IMR-90 (cell line): Measurements from ENCODE around the gene CERT1. TPM values are rescaled to one million over a fixed set of nuclear protein-coding genes. Genes with fewer than 3 reads are reported as not detected.
A peak's percentile ranks its signal among the peaks of the same experiment; 100 is the strongest.

Experiments
- ATAC-seq: fragments of 200-7000 bp; cut with Tn5 transposase; 2 replicates; pipeline ENCODE4 v1.9.1; 2020; ENCODE audit warnings: low read depth, mild to moderate bottlenecking, moderate library complexity
- BruUV-seq: library from RNA; stranded (reverse); fragments of 400-500 nt; replicated peaks from 2 replicates; lab custom pipeline; 2021; lab: Mats Ljungman, UMichigan
- CTCF ChIA-PET: fragments of 300-600 bp; formaldehyde crosslinking; extraction: SDS; loops from one replicate; lab custom pipeline; 2021; ENCODE audit warnings: antibody characterized with exemption; lab: Yijun Ruan, JAX
- POLR2A ChIA-PET: fragments of 300-600 bp; sonication (Branson Sonifier 250); formaldehyde crosslinking; loops from one replicate; lab custom pipeline; 2022; ENCODE audit warnings: antibody characterized with exemption; ENCODE audit not compliant: unreplicated experiment; lab: Charles Lee
- DNase-seq: peaks from one replicate; pipeline ENCODE4 v3.0.0; 2013
- H2AFZ ChIP-seq: replicated peaks from 2 replicates; pipeline ENCODE3; 2013; ENCODE audit warnings: low read length, mild to moderate bottlenecking; ENCODE audit not compliant: poor library complexity
- H2AK5ac ChIP-seq: 2 replicates; pipeline ENCODE4 v1.6.1; 2013; ENCODE audit warnings: low read depth, low read length, inconsistent platforms
- H2AK9ac ChIP-seq: replicated peaks from 2 replicates; pipeline ENCODE3; 2013; ENCODE audit warnings: mild to moderate bottlenecking, low read depth, low read length, moderate library complexity; ENCODE audit not compliant: poor library complexity
- H2BK120ac ChIP-seq: 2 replicates; pipeline ENCODE4 v1.6.1; 2013; ENCODE audit warnings: low read depth, low read length, inconsistent platforms
- H2BK15ac ChIP-seq: 3 replicates; pipeline ENCODE4 v1.6.1; 2013; ENCODE audit warnings: low read depth, low read length, inconsistent platforms
- H2BK20ac ChIP-seq: 2 replicates; pipeline ENCODE4 v1.6.1; 2013; ENCODE audit warnings: low read depth, mild to moderate bottlenecking, inconsistent platforms, low read length, moderate library complexity
- H2BK5ac ChIP-seq: 2 replicates; pipeline ENCODE4 v1.6.1; 2013; ENCODE audit warnings: mild to moderate bottlenecking, low read depth, low read length, inconsistent platforms; ENCODE audit not compliant: poor library complexity, severe bottlenecking
- H3K14ac ChIP-seq: replicated peaks from 2 replicates; pipeline ENCODE4 v1.6.1; 2013; ENCODE audit warnings: low read depth, low read length, inconsistent platforms
- H3K18ac ChIP-seq: 2 replicates; pipeline ENCODE4 v1.6.1; 2013; ENCODE audit warnings: low read depth, low read length, control low read depth
- H3K23ac ChIP-seq: 2 replicates; pipeline ENCODE4 v1.6.1; 2013; ENCODE audit warnings: low read depth, low read length, inconsistent platforms
- H3K27ac ChIP-seq: 2 replicates; pipeline ENCODE4 v1.5.1; 2013; ENCODE audit warnings: mild to moderate bottlenecking, control low read depth, low read length; ENCODE audit not compliant: insufficient read depth
- H3K27me3 ChIP-seq: 2 replicates; pipeline ENCODE4 v1.6.1; 2013; ENCODE audit warnings: low read length; ENCODE audit not compliant: control insufficient read depth, insufficient read depth
- H3K36me3 ChIP-seq: 2 replicates; pipeline ENCODE4 v1.6.1; 2013; ENCODE audit warnings: low read length, mixed read lengths; ENCODE audit not compliant: control insufficient read depth, insufficient read depth
- H3K4ac ChIP-seq: 2 replicates; pipeline ENCODE4 v1.6.1; 2013; ENCODE audit warnings: low read depth, low read length, inconsistent platforms
- H3K4me1 ChIP-seq: 2 replicates; pipeline ENCODE4 v1.6.1; 2013; ENCODE audit warnings: low read length, mixed read lengths; ENCODE audit not compliant: control insufficient read depth, insufficient read depth
- H3K4me2 ChIP-seq: 2 replicates; pipeline ENCODE4 v1.6.1; 2013; ENCODE audit warnings: low read depth, mild to moderate bottlenecking, control low read depth, low read length, moderate library complexity
- H3K4me3 ChIP-seq: 2 replicates; pipeline ENCODE4 v1.5.1; 2013; ENCODE audit warnings: low read depth, mild to moderate bottlenecking, control low read depth, low read length, moderate library complexity; ENCODE audit not compliant: insufficient read depth
- H3K56ac ChIP-seq: 2 replicates; pipeline ENCODE4 v1.6.1; 2013; ENCODE audit warnings: low read length, inconsistent platforms; ENCODE audit not compliant: insufficient read depth; ENCODE audit errors: extremely low read depth
- H3K79me1 ChIP-seq, 2 experiments: 2 replicates each; pipeline ENCODE4 v1.6.1; 2013; ENCODE audit warnings: low read length in 2 of 2, inconsistent platforms in 1 of 2, low read depth in 1 of 2
- H3K9ac ChIP-seq: 2 replicates; pipeline ENCODE4 v1.6.1; 2013; ENCODE audit warnings: low read depth, low read length, control low read depth
- H3K9me1 ChIP-seq: 2 replicates; pipeline ENCODE4 v1.6.1; 2013; ENCODE audit warnings: low read length, inconsistent platforms; ENCODE audit not compliant: insufficient read depth
- H3K9me3 ChIP-seq: 2 replicates; pipeline ENCODE4 v1.6.1; 2013; ENCODE audit warnings: low read length; ENCODE audit not compliant: control insufficient read depth, insufficient read depth
- H4K20me1 ChIP-seq: 2 replicates; pipeline ENCODE4 v1.6.1; 2013; ENCODE audit warnings: low read length, inconsistent platforms; ENCODE audit not compliant: insufficient read depth
- H4K5ac ChIP-seq: 2 replicates; pipeline ENCODE4 v1.6.1; 2013; ENCODE audit warnings: mild to moderate bottlenecking, low read depth, low read length, control low read depth
- H4K8ac ChIP-seq, 2 experiments: 2 replicates each; pipeline ENCODE4 v1.6.1; 2013; ENCODE audit warnings: low read depth in 2 of 2, low read length in 2 of 2, control low read depth in 1 of 2, inconsistent platforms in 1 of 2
- H4K91ac ChIP-seq: 2 replicates; pipeline ENCODE4 v1.6.1; 2013; ENCODE audit warnings: low read depth, low read length, inconsistent platforms; ENCODE audit not compliant: insufficient read depth
- BHLHE40 ChIP-seq: fragments of 150-350 bp; IDR thresholded peaks from 2 replicates; pipeline ENCODE4 v1.6.1; 2016; ENCODE audit warnings: mild to moderate bottlenecking, low read depth, low read length
- MAFK ChIP-seq: IDR thresholded peaks from 2 replicates; pipeline ENCODE4 v1.6.1; 2012; ENCODE audit warnings: low read depth, low read length, improper control_type of control experiment
- RAD21 ChIP-seq: IDR thresholded peaks from 2 replicates; pipeline ENCODE4 v1.6.1; 2012; ENCODE audit warnings: low read length, improper control_type of control experiment
- WGBS, 2 experiments: methylation state at CpG; one replicate each; pipeline versions ENCODE4 v1.1.5 to v1.1.7; 2013; ENCODE audit warnings: missing lambda C conversion rate in 2 of 2; ENCODE audit not compliant: insufficient read length in 1 of 2; ENCODE audit errors: extremely low coverage in 2 of 2; 5-methylcytosine and 5-hydroxymethylcytosine counted together
- dilution Hi-C: fragments of 300-500 bp; cut with HindIII; formaldehyde crosslinking; loops from one replicate; pipeline ENCODE4 v1.14.3; 2018; ENCODE audit warnings: low sequenced_read_pairs; ENCODE audit not compliant: unreplicated experiment
- in situ Hi-C: fragments of 300-500 bp; cut with MboI; formaldehyde crosslinking; loops from 3 replicates; pipeline ENCODE4 v1.14.3; 2019; ENCODE audit warnings: low sequenced_read_pairs, inconsistent platforms, mixed read lengths
- intact Hi-C: fragments of 100-400 bp; cut with micrococcal nuclease; formaldehyde crosslinking; loops from 2 replicates; pipeline ENCODE4 v1.10.0; 2022
- polyA plus RNA-seq, 3 experiments: library from polyadenylated mRNA; depleted of rRNA; stranded (reverse); fragments of >200 nt; gene quantifications; 2 replicates each; pipeline ENCODE4 v1.2.3, GENCODE V29; 2012; ENCODE audit warnings: low replicate concordance in 1 of 3
- total RNA-seq: library from RNA; depleted of rRNA; stranded (reverse); fragments of >200 nt; gene quantifications from 2 replicates; pipeline ENCODE4 v1.2.3, GENCODE V29; 2012

Gene CERT1
- total and polyA plus RNA-seq, 2 of the 4 experiments (the other 2 are of a cell fraction) = 7.2 TPM

- DNase-seq (peak; percentile 31), ATAC-seq (no peak)
- intact Hi-C loops = loop anchor here (10.0 kb wide), 1 partner anchor 242 kb away; no protein-coding TSS in a partner anchor
- H2AK5ac ChIP-seq = no peak overlapping the region
- no peak overlapping the region for H3K27ac ChIP-seq
- no peak overlapping the region for H3K23ac ChIP-seq
- no peaks in the 10 kb centered on the region; the same call in 1 of the 2 replicates for H3K4me1 ChIP-seq
- H2AFZ ChIP-seq = no peak overlapping the region
- no peak overlapping the region for H3K4ac ChIP-seq
- no TSS peak for BruUV-seq
- ChIA-PET CTCF (no interaction called here), POLR2A (no interaction called here)
- H3K9me1 ChIP-seq = peaks cover 3% of the 10 kb centered on the region; the same call in 1 of the 2 replicates
- dilution Hi-C loops = no loop called here
- TF ChIP-seq RAD21 = no peak
- no peak for TF ChIP-seq BHLHE40
- no peak for TF ChIP-seq MAFK
- H3K36me3 ChIP-seq = peaks cover 6% of the 10 kb centered on the region
- in situ Hi-C loops = no loop called here
- H2AK9ac ChIP-seq = no peak overlapping the region
- H2BK20ac ChIP-seq = no peak overlapping the region
- no peak overlapping the region for H4K8ac ChIP-seq
- H4K91ac ChIP-seq = no peak overlapping the region
- H3K4me3 ChIP-seq = no peak overlapping the region
- no peak overlapping the region for H4K5ac ChIP-seq
- no CpG with 5 or more reads among the region's 4 CpGs for WGBS, 2 experiments
- no peak overlapping the region for H2BK5ac ChIP-seq
- H3K4me2 ChIP-seq = no peak overlapping the region
- peaks cover 24% of the 10 kb centered on the region for H4K20me1 ChIP-seq
- H2BK120ac ChIP-seq = no peak overlapping the region
- no peak overlapping the region for H2BK15ac ChIP-seq
- no peaks in the 10 kb centered on the region for H3K27me3 ChIP-seq
- H3K56ac ChIP-seq = no peak overlapping the region
- H3K9ac ChIP-seq = no peak overlapping the region
- H3K79me1 ChIP-seq = peaks cover 5 to 29% of the 10 kb centered on the region in 2 experiments; a peak in 3 of 4 replicates
- H3K9me3 ChIP-seq = no peaks in the 10 kb centered on the region
- H3K18ac ChIP-seq = no peak overlapping the region
- H3K14ac ChIP-seq = no peak overlapping the region
Observed at GRCh38 chr5:75342836-75343235, 168.6 kb downstream of the CERT1 start.
